IMR-90 (cell line): ENCODE data around the gene GPR62.

Source experiments
- BHLHE40 ChIP-seq: fragments of 150-350 bp; IDR thresholded peaks from 2 replicates; pipeline ENCODE4 v1.6.1; 2016; ENCODE audit warnings: mild to moderate bottlenecking, low read depth, low read length
- CEBPB ChIP-seq: IDR thresholded peaks from 2 replicates; pipeline ENCODE4 v1.6.1; 2012; ENCODE audit warnings: low read depth, low read length, improper control_type of control experiment
- CHD1 ChIP-seq: IDR thresholded peaks from 2 replicates; pipeline ENCODE4 v1.6.1; 2012; ENCODE audit warnings: low read depth, low read length, improper control_type of control experiment
- CTCF ChIP-seq: conservative IDR thresholded peaks from 2 replicates; pipeline ENCODE4 v1.5.1; 2012; ENCODE audit warnings: mild to moderate bottlenecking, low read depth, low read length, improper control_type of control experiment
- FOS ChIP-seq: fragments of 150-350 bp; IDR thresholded peaks from 2 replicates; pipeline ENCODE4 v1.6.1; 2016; ENCODE audit warnings: low read depth, low read length
- MAFK ChIP-seq: IDR thresholded peaks from 2 replicates; pipeline ENCODE4 v1.6.1; 2012; ENCODE audit warnings: low read depth, low read length, improper control_type of control experiment
- MAZ ChIP-seq: IDR thresholded peaks from 2 replicates; pipeline ENCODE4 v1.6.1; 2012; ENCODE audit warnings: low read depth, mild to moderate bottlenecking, low read length, improper control_type of control experiment, moderate library complexity, borderline replicate concordance
- MXI1 ChIP-seq: IDR thresholded peaks from 2 replicates; pipeline ENCODE4 v1.6.1; 2012; ENCODE audit warnings: low read depth, mild to moderate bottlenecking, low read length, moderate library complexity, borderline replicate concordance
- NFE2L2 ChIP-seq: fragments of 150-350 bp; IDR thresholded peaks from 2 replicates; pipeline ENCODE4 v1.6.1; 2016; ENCODE audit warnings: low read depth, mild to moderate bottlenecking, low read length
- POLR2A ChIP-seq: IDR thresholded peaks from 2 replicates; pipeline ENCODE4 v1.6.1; 2012; ENCODE audit warnings: mild to moderate bottlenecking, low read depth, low read length
- RAD21 ChIP-seq: IDR thresholded peaks from 2 replicates; pipeline ENCODE4 v1.6.1; 2012; ENCODE audit warnings: low read length, improper control_type of control experiment
- RFX5 ChIP-seq: IDR thresholded peaks from 2 replicates; pipeline ENCODE4 v1.8.0; 2012; ENCODE audit warnings: low read depth, mild to moderate bottlenecking, low read length, moderate library complexity
- SMC3 ChIP-seq: fragments of 150-350 bp; IDR thresholded peaks from 2 replicates; pipeline ENCODE4 v1.6.1; 2016; ENCODE audit warnings: low read depth, mild to moderate bottlenecking, antibody characterized with exemption, low read length, moderate library complexity

- TF ChIP-seq SMC3: no peak
- no peak for TF ChIP-seq FOS
- TF ChIP-seq CTCF: no peak
- TF ChIP-seq CHD1: no peak
- no peak for TF ChIP-seq CEBPB
- no peak for TF ChIP-seq MAFK
- no peak for TF ChIP-seq MAZ
- no peak for TF ChIP-seq POLR2A
- no peak for TF ChIP-seq RAD21
- TF ChIP-seq MXI1: no peak
- no peak for TF ChIP-seq NFE2L2
- TF ChIP-seq RFX5: no peak
- no peak for TF ChIP-seq BHLHE40
Measured at GRCh38 chr3:51970606-51971300, 15.6 kb downstream of the GPR62 start.
